ENCODE data around the gene C1QTNF8. TPM values are rescaled to one million over a fixed set of nuclear protein-coding genes. Genes with fewer than 3 reads are reported as not detected.

C1QTNF8 gene
- total RNA-seq, 1 experiment from 2014 or later = 0.27 TPM

DNA sequence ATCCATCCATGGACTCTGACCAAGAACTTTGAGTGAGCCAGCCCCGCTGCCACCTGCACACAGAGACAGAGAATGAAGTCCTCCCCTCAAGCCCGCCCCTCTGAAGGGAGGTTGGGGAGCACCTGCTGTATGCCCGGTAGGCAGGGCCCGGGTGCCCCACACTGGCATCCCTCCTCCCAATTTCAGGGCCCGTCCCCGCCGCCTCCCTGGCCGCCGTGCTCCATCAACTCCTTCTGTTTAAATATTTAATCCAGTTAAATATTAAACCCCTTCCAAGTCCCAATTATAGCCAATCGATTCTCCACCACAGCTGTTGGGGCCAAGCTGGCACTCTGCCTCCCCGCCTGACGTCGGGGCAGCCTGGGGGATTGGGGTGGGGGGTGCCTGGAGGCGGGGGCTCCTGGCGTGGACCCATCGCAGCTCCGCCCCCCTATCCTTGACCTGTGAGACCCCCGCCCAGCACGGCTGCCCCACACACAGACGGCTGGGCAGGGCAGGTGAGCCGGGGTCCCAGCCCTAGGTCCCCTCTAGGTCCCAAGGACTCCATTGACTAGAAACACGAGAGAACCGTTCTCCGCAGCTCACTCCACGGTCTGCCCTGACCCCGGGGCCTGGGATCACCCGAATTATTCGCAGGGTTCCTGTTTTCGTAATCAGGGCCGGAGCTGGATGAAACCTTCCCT is 38.9 kb upstream of the C1QTNF8 start (continued):
- TF ChIP-seq ZBTB33 (IDR thresholded peaks at IDR 0.05; ENCODE audit: extremely low read depth, insufficient replicate concordance, low read length) = no peak

- ATAC-seq = no peak
- no peaks in the 10 kb centered on the region for H3K27me3 ChIP-seq (ENCODE audit: insufficient read depth, low read length)
- H3K4me3 ChIP-seq (replicated peaks in 1 of 2; ENCODE audit: low read depth in 1 of 2, low read length in 2 of 2) = no peak overlapping the region
- no peaks in the 10 kb centered on the region for H4K20me1 ChIP-seq (ENCODE audit: insufficient read depth)
- no peak overlapping the region for H3K27ac ChIP-seq (ENCODE audit: low read depth, low read length)
- H3K79me2 ChIP-seq (ENCODE audit: insufficient read depth, low read length) = no peaks in the 10 kb centered on the region
- H3K9me2 ChIP-seq (ENCODE audit: insufficient read depth) = no peaks in the 10 kb centered on the region
- no TSS peak for BruUV-seq (replicated peaks)
- ChIA-PET CTCF (no interaction called here), RAD21 (ENCODE audit: low non-redundant PET in 1 of 2, low total read pairs in 2 of 2, uncharacterized antibody in 2 of 2, unreplicated experiment in 2 of 2) (no interaction called here), POLR2A (no interaction called here)
- intact Hi-C loops (cut with micrococcal nuclease) = no loop called here
- H3K9me3 ChIP-seq (ENCODE audit: control insufficient read depth in 1 of 2, insufficient read depth in 1 of 2, low read depth in 1 of 2, low read length in 2 of 2) = no peaks in the 10 kb centered on the region
- no peak overlapping the region for H3K9ac ChIP-seq (ENCODE audit: low read length)
- H3K4me2 ChIP-seq (ENCODE audit: low read length) = no peak overlapping the region
- H3K4me1 ChIP-seq (ENCODE audit: control insufficient read depth in 1 of 2, insufficient read depth in 2 of 2, low read length in 2 of 2) = peaks cover 0 to 5% of the 10 kb centered on the region in 2 experiments; a peak in 1 of 4 replicates
- H3K36me3 ChIP-seq (ENCODE audit: control insufficient read depth in 1 of 2, insufficient read depth in 2 of 2, low read length in 2 of 2) = no peaks in the 10 kb centered on the region
- no peak for DNase-seq (ENCODE audit: low read depth, low spot score)
- no peak overlapping the region for H2AFZ ChIP-seq (ENCODE audit: low read depth, low read length, poor library complexity, severe bottlenecking)
- TF ChIP-seq TCF7L2 (IDR thresholded peaks at IDR 0.05; ENCODE audit: borderline replicate concordance, extremely low read depth, insufficient read depth, insufficient read length) = no peak
- no peak for TF ChIP-seq CBX3 (IDR thresholded peaks at IDR 0.05; ENCODE audit: low read depth)
- TF ChIP-seq EZH2 (IDR thresholded peaks at IDR 0.05) = no peak
- TF ChIP-seq SRF (IDR thresholded peaks at IDR 0.05; ENCODE audit: low read depth) = no peak
- no peak for TF ChIP-seq POLR2A (IDR thresholded peaks at IDR 0.05; ENCODE audit: borderline replicate concordance, extremely low read depth, insufficient read depth, insufficient read length)
- TF ChIP-seq ZNF274 (IDR thresholded peaks at IDR 0.05; ENCODE audit: low read depth, low read length) = no peak
- TF ChIP-seq ATF3 (IDR thresholded peaks at IDR 0.05) = no peak
- no peak for TF ChIP-seq CEBPB (IDR thresholded peaks at IDR 0.05; ENCODE audit: low read depth)
- TF ChIP-seq YY1 (IDR thresholded peaks at IDR 0.05; ENCODE audit: extremely low read depth, insufficient replicate concordance, low read depth, low read length) = no peak
- no peak for TF ChIP-seq JUND (IDR thresholded peaks at IDR 0.05)
- TF ChIP-seq POLR2AphosphoS5 (IDR thresholded peaks at IDR 0.05; ENCODE audit: low read depth, low read length) = no peak
- TF ChIP-seq EZH2phosphoT487 (IDR thresholded peaks at IDR 0.05; ENCODE audit: borderline replicate concordance) = no peak
- TF ChIP-seq SP1 (IDR thresholded peaks at IDR 0.05; ENCODE audit: low read depth) = no peak
- TF ChIP-seq SIN3A (IDR thresholded peaks at IDR 0.05; ENCODE audit: low read depth) = no peak
- TF ChIP-seq ZBTB33 (IDR thresholded peaks at IDR 0.05; ENCODE audit: extremely low read depth, insufficient replicate concordance, low read length) = no peak
- no peak for TF ChIP-seq REST (IDR thresholded peaks at IDR 0.05; ENCODE audit: low read depth)
These were observed 37.9 kb upstream of the C1QTNF8 start for GRCh38 chr16:1133810-1134520.
